HFF-Myc (cell line): Measurements from ENCODE around the gene ARHGEF40.
"Not testable (repeated sequence)": the region's sequence is repeated elsewhere in the genome, so short reads cannot be mapped to it uniquely, and the experiment has no call there.

ENCODE experiments used
- DNase-seq: peaks from one replicate; pipeline ENCODE4 v3.0.0-alpha.2; 2011; ENCODE audit warnings: low read depth; ENCODE audit errors: extremely low read depth
- H3K4me3 ChIP-seq: replicated peaks from 2 replicates; pipeline ENCODE4 v1.5.1; 2011; ENCODE audit warnings: low read depth, mild to moderate bottlenecking, control low read depth, low read length
- CTCF ChIP-seq: IDR thresholded peaks from 2 replicates; pipeline ENCODE4 v1.5.1; 2012; ENCODE audit warnings: mild to moderate bottlenecking, low read depth, low read length, control low read depth; ENCODE audit errors: missing control alignments

ARHGEF40 gene

DNA sequence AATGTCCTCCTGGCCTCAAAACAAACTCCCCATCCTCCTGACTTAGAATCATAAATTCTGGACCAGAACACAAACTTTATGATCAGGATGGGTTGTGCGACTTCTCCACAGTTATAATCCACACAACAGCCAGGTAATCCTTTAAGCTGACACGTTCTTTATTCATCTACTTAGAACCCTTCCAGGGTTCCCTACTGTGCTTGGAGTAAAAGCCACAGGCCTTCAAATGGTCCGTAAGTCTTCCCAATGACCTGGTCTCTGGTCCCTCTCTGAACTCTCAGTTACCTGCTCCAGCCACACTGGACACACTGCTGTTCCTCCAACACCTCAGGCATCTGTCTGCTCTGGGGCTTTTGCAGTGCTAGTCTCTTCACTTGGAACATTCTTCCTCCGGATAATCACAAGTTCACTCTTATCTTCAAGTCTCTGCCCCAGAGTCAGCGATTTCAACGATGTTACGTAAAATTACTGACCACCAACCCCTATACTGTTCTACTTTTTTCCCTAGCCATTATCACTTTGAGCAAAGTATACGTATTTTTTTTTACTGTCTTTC lies 29.7 kb upstream of the ARHGEF40 start:
- TF ChIP-seq CTCF = no peak
- H3K4me3 ChIP-seq = no peak overlapping the region
- no peak for DNase-seq

- not testable (repeated sequence) for DNase-seq, H3K4me3 ChIP-seq
Observed at GRCh38 chr14:21040941-21041340, 29.2 kb upstream of the ARHGEF40 start.

DNA sequence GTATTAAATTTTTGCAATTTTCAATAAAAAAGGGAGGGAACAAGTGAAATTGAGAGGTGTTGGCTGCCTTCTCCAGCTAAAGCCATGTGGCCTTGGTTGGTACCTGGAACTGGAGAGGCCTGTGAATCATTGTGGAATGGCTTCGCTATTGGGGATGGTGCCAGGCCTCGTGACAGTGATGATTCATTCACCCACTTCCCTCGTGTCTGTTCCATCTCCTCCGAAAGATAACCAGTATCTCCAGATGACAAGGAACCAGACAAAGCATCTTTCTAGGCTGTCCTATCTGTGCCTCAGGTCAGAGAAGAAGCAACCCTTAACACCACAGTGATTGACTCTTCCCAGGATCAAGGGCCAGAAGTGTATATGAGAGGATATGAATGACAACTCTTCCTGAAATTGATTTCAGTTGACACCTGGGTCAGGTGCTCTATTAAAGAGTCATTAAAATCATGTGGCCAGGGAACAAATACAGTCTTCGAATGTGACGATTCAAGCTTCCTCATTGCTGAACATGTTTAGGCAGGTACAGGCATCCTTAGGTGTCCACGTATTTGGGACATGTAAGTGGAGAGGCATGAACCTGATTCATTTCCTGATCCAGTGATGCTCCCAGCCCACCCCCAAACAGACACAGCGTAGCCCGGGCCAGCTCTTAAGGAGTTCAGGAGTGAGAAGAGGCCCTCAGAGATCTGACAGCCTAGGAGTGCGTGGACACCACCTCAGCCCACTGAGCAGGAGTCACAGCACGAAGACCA lies 28.2 kb upstream of the ARHGEF40 start, which contains the start of gene RNASE7:
Gene RNASE7 (plus strand): TSS at position 687 of the 758 bp plus-strand sequence. CDS start 631 bp downstream, outside the sequence.
- TF ChIP-seq CTCF = no peak
- no peak for DNase-seq
- no peak within 1 kb of the TSS for H3K4me3 ChIP-seq

DNA sequence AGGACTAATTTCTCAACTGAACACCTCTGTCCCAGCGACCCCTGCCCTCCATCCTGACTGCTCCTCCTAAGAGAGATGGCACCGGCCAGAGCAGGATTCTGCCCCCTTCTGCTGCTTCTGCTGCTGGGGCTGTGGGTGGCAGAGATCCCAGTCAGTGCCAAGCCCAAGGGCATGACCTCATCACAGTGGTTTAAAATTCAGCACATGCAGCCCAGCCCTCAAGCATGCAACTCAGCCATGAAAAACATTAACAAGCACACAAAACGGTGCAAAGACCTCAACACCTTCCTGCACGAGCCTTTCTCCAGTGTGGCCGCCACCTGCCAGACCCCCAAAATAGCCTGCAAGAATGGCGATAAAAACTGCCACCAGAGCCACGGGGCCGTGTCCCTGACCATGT lies 27.2 kb upstream of the ARHGEF40 start:
- TF ChIP-seq CTCF = no peak
- H3K4me3 ChIP-seq = no peak overlapping the region
- no peak for DNase-seq

GRCh38 chr14:21043387-21043973 lies 26.6 kb upstream of the ARHGEF40 start:
- H3K4me3 ChIP-seq = no peak overlapping the region
- DNase-seq = no peak
- no peak for TF ChIP-seq CTCF

DNA sequence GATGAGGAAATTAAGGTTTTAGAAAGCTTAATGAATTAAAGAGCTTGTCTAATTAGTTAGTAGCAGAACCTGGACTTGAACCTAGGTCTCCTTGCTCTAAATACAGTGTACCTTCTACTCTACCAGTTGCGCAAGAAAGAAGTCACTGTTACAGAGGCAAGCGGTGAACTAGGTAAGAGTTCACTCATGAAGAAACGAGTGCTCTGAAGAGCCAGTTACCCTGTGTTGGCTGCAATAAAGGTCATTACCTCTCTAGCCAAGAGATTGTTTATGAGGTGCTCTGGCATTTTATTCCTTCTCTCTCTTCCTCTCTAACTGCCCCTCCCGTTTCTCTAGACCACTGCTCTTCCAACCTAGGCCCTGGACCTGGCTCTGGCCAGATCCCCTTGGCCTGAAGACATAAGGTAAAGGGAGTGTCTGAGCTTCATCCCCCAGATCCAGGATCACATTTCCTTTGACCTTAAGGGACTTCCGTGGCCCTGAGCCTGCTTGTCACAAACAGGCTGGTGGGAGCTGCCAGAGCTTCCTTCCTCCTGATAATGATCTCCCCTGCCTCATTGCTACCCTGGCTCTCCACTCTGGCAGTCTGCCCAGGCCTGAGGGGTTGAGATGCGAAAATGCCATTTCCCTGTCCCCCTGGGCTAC lies 26.0 kb upstream of the ARHGEF40 start:
- H3K4me3 ChIP-seq = no peak overlapping the region
- no peak for TF ChIP-seq CTCF
- no peak for DNase-seq

- no peak overlapping the region for H3K4me3 ChIP-seq
- no peak for DNase-seq
- TF ChIP-seq CTCF = no peak
Observed at GRCh38 chr14:21047378-21047781, 22.7 kb upstream of the ARHGEF40 start.
